GM12892 (cell line): ENCODE data around the gene ETFA.

ENCODE experiments used
- POLR2A ChIP-seq: IDR thresholded peaks from 2 replicates; pipeline ENCODE4 v1.6.1; 2011; ENCODE audit warnings: low read depth, low read length, control low read depth
- TAF1 ChIP-seq: IDR thresholded peaks from 2 replicates; pipeline ENCODE4 v1.6.1; 2011; ENCODE audit warnings: low read depth, mild to moderate bottlenecking, control low read depth, low read length, borderline replicate concordance

- TF ChIP-seq TAF1, result no peak
- no peak for TF ChIP-seq POLR2A
Observed at GRCh38 chr15:76328106-76328696, 16.9 kb upstream of the ETFA start.
